Astrocyte of the hippocampus (primary cell): ENCODE results near the gene MACROD2.

ENCODE experiments used
- DNase-seq: peaks from one replicate; pipeline ENCODE4 v3.0.0; 2011; ENCODE audit warnings: low read depth, low spot score

MACROD2 gene

DNA sequence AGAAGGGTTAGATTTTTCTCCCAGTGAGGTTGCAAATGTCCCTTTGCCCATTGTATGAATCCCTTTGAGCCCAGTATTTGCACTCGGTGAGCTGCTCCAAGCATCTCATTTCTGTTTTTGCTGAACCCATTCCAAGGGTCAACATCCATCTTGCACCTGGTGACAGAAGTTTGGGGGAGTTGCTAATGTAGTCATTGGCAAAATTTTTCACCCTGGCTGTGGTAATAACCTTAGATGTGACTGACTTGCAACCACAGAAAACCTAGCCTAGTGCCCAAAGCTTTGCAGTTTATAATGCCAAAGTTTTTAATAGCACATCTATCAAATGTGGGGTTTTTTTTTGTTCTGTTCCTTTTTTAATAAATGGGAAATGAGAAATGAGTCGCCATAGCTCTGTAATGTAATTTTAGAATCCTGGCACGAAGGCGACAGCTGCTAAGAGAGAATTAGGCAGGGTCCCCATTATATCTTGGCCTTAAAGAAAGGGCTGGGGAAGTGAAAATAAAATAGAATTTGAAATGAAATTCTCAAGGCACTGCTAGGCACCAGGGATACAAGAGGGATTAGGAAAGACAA, 1895.2 kb downstream of the MACROD2 start:
- DNase-seq, result peak; percentile 48

- peak; percentile 38 for DNase-seq
Measured at GRCh38 chr20:15895126-15895525, 1899.8 kb downstream of the MACROD2 start.

DNA sequence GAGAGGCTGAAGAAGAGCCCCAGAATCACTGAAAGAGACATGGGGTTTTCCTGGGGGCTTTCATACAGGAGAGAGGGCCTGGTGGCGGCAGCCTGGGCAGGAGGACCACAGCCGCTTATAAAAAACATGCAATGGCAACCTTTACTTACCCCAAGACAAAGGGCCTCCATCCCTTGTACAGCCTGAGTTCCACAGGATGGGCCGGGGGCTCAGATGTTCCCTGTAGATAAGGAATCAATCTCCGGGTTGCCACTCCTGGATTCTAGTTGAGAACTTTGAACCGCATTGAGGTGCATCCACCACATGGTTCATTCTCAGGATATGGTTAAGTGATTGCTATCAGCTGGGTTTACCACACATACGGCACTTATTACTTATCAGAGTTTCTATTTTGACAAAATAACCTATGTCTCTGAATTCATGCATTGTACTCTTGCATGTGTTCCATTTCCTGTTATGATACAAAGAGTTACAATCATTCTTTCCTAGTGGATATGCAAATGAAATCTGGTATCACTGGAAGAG, 1900.3 kb downstream of the MACROD2 start:
- no peak for DNase-seq

DNA sequence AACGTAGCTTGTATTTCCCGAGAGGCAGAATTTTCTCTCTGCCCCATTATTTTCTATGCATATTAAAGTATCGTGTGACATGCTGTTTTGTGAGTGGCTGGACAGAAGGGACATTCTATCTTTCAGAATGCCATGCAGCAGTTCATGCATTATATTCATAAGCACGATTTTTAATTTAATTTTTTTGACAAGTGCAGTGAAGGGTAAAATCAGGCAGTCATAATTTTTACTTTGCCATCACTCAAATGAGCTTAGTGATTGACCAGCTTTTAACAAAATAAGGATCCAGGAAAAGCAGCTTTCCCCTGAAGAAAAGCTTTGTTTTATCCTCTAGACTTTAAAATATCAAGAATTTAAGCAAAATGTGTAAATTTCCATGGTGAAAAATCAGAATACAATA, 1904.7 kb downstream of the MACROD2 start:
- no peak for DNase-seq

GRCh38 chr20:15900443-15900842, 1905.1 kb downstream of the MACROD2 start:
- peak; percentile 87 for DNase-seq

GRCh38 chr20:15902493-15902892, 1907.2 kb downstream of the MACROD2 start:
- no peak for DNase-seq

GRCh38 chr20:15905661-15906060, 1910.3 kb downstream of the MACROD2 start:
- no peak for DNase-seq

- DNase-seq, result no peak
Measured at GRCh38 chr20:15909995-15910394, 1914.7 kb downstream of the MACROD2 start.

DNA sequence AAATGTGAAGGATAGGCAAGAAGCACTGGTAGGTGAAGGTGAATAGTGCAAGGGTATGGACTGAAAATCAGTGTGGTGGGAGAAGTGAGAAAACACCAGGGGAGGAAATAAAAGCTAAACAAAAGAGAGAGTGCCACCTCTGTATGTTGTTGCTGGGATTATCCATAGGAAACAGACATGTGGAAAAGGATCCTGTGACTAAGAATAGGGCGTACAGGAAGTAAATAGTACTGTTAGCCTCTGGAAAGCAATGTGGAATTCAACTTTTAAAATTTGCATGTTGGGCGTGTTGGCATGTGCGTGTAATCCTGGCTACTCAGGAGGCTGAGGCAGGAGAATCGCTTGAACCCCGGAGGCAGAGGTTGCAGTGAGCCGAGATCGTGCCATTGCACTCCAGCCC, 1916.3 kb downstream of the MACROD2 start:
- no peak for DNase-seq

GRCh38 chr20:15913391-15914025, 1918.2 kb downstream of the MACROD2 start:
- DNase-seq, result no peak

DNA sequence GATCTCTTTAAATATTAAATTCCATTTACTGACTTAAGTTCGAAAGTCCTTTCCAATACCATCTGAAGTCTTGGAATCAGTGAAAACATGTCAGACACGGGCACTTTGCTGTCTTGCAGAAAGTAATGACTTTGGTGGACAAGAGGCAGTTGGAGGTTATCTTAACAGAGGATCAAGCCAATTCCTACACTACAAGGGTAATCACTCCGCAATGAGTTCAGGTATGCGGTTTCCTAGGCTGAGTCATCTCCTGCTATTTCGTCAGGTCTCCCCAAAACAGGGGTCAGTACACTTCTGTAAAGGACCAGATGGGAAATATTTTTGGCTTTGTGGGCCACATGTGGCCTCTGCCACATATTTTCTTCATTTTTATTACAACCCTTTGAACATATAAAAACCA, 1921.3 kb downstream of the MACROD2 start:
- DNase-seq, result no peak

DNA sequence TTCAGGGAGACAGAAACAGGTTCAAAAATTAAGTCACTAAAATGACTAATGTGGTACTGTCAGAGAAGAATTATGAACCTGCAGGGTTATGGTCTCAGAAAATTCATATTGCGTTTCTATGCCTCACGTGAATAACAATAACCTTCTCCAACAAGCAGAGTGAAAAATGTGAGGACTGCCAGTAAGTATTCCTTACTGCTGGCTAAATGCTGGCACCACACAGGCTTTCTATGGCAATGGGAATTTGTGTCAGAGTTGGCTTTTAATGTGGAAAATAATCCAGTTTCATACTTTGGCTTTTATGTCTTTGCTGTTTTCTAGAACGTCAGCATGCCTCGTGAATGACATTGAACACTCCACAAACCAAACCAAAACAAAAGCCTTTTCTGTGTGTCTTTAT, 1922.0 kb downstream of the MACROD2 start:
- DNase-seq, result no peak

DNA sequence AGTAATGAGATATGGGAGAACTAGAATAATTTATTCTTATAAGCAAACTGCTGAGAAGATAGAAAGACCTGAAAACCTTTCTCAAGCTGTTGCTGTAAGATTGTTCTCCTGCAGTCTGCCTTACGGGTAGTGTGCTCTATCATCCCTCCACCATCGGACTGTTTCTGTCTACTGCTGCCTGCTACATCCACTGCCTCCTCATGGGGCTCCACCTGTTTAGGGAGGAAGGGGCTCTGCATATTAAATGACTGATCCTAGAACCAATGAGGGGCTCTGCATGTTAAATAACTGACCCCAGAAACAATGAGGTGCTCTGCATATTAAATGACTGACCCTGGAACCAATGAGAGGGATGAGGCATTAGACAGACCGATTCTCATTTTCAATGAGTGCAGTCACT, 1923.3 kb downstream of the MACROD2 start:
- no peak for DNase-seq

GRCh38 chr20:15919118-15919517, 1923.8 kb downstream of the MACROD2 start:
- no peak for DNase-seq

DNA sequence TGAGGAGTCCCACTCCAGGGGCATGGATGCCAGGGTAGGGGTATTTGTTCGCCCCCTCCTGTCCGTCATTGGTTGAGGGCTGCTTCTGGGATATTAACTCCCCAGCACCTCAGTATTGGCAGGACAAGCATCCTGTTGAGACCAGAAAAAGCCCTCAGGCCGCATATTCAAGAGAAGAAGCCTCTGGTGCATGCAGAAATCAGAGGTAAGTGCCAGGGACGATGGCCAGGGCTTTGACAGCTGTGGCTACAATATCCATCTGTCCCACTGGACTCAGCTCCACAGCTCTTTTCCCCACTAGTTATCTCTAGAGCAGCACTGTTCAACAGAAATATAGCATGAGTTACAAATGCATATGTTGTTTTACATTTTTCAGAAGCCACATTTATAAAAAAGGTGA, 1926.6 kb downstream of the MACROD2 start:
- DNase-seq, result no peak

- DNase-seq, result no peak
Measured at GRCh38 chr20:15922556-15922955, 1927.2 kb downstream of the MACROD2 start.

GRCh38 chr20:15923030-15923776, 1927.9 kb downstream of the MACROD2 start:
- DNase-seq, result no peak

GRCh38 chr20:15924556-15924955, 1929.2 kb downstream of the MACROD2 start:
- DNase-seq, result no peak

DNA sequence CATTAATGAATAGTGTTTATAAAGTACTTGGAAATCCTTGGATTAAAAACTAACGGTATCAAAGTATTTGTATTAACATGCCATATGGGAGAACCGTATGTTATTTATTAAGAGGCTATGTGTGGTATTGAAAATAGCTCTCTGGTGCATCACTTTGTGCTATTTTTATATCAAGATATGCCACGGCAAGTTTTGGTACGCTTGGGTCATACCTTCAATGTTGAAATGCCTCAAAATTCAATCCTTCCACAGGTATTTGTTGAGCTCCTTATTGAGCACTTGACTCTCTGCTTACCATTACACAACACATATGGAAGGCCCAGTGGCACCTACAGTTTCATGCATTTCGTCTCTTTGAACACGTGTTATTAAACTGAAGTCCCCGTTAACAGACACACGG, 1930.1 kb downstream of the MACROD2 start:
- no peak for DNase-seq

DNA sequence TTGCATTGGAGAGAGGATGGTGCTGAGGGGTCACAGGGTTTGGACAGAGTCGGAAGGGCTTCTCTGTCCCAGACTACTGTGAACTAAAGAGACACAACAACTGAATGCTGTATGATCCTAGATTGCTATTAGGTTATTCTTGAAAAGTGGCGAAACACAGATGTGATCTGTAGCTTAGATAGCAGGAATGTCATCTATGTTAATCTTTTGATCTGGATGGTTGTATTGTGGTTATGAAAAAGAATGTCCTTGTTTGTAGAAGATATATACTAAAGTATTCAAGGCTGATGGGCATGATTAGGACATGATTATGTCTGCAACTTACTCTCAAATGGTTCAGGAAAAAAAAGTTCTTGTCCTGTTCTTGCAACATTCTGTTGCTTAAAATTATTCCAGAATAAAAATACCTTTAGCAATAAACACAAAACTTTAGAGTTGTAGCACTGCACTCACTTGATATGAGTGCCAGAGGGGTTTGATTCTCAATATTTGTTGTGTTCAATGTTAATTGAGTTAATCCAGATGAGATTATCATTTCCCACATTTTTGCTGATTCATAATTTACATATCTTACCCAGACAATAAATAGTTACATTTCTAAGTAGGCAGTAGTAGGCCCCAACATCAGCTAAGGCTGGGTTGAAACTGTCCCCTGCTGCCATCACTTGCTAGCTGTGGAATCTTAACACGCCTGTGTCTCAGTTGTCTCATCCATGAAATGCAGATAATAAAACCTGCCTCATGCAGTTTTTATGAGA, 1932.8 kb downstream of the MACROD2 start:
- DNase-seq, result no peak

DNA sequence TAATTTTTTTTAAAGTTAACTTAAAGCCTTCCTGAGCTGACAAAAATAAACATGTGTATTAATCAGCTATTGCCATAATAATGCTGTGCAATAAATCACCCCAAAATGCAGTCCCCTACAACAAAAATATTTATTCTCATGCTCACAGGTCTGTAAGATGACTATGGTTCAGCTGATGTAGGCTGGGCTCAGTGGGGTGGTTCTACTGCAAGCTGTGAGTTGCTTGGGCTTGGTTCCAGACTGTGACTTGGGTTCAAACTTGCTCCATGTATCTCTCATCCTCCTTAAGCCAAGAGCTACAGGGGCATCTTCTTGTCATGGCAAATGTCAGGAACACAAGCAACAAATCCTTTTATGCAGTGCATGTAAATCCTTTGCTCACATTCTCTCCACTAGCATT, 1933.6 kb downstream of the MACROD2 start:
- no peak for DNase-seq
